ENCODE measurements around the gene GP9. TPM values are rescaled to one million over a fixed set of nuclear protein-coding genes. Genes with fewer than 3 reads are reported as not detected.

The GP9 gene
- total and polyA plus RNA-seq, 3 donors from 2014 or later = 1.4 to 2.1 (median 1.7) TPM

GRCh38 chr3:129033633-129034321 is 26.8 kb upstream of the GP9 start:
- intact Hi-C loops (cut with DNase I; ENCODE audit: low total_unique reads) = no loop called here
- Histone ChIP-seq H3K9me3 (no peaks in the 10 kb centered on the region), H3K4me3 (no peak overlapping the region), H3K27me3 (no peaks in the 10 kb centered on the region), H3K4me1 (no peaks in the 10 kb centered on the region), H3K36me3 (ENCODE audit: low read depth, missing control alignments) (no peaks in the 10 kb centered on the region), H3K27ac (no peak overlapping the region)
- no peak for DNase-seq
- TF ChIP-seq CTCF (IDR thresholded peaks at IDR 0.05) (no peak), POLR2A (IDR thresholded peaks at IDR 0.05) (no peak)
- WGBS, 2 donors = 93 to 94% methylated on average over 6 to 12 of the region's 12 CpGs

- intact Hi-C loops (cut with DNase I; ENCODE audit: low total_unique reads) = no loop called here
- DNase-seq = no peak
- Histone ChIP-seq H3K27ac (no peak overlapping the region), H3K27me3 (no peaks in the 10 kb centered on the region), H3K9me3 (no peaks in the 10 kb centered on the region), H3K4me3 (no peak overlapping the region), H3K4me1 (no peaks in the 10 kb centered on the region), H3K36me3 (ENCODE audit: low read depth, missing control alignments) (no peaks in the 10 kb centered on the region)
- TF ChIP-seq POLR2A (IDR thresholded peaks at IDR 0.05) = no peak
- WGBS, 2 donors = 89 to 90% methylated on average over 6 of the region's 6 CpGs
Measured at GRCh38 chr3:129034642-129035041, 25.9 kb upstream of the GP9 start.

GRCh38 chr3:129035360-129036221 is 25.0 kb upstream of the GP9 start:
- Histone ChIP-seq H3K27me3 (no peaks in the 10 kb centered on the region), H3K4me1 (no peaks in the 10 kb centered on the region), H3K36me3 (ENCODE audit: low read depth, missing control alignments) (no peaks in the 10 kb centered on the region), H3K4me3 (no peak overlapping the region), H3K9me3 (no peaks in the 10 kb centered on the region), H3K27ac (no peak overlapping the region)
- DNase-seq = no peak
- TF ChIP-seq CTCF (IDR thresholded peaks at IDR 0.05) (no peak), POLR2A (IDR thresholded peaks at IDR 0.05) (no peak)
- 88 to 92% methylated on average over 9 to 11 of the region's 11 CpGs for WGBS, 2 donors
- intact Hi-C loops (cut with DNase I; ENCODE audit: low total_unique reads) = no loop called here

GRCh38 chr3:129036222-129037092 is 24.1 kb upstream of the GP9 start:
- no peak for DNase-seq
- Histone ChIP-seq H3K36me3 (ENCODE audit: low read depth, missing control alignments) (no peaks in the 10 kb centered on the region), H3K9me3 (no peaks in the 10 kb centered on the region), H3K4me3 (no peak overlapping the region), H3K27me3 (no peaks in the 10 kb centered on the region), H3K4me1 (no peaks in the 10 kb centered on the region), H3K27ac (no peak overlapping the region)
- WGBS, 2 donors = 88% methylated on average over 7 to 10 of the region's 10 CpGs
- no peak for TF ChIP-seq POLR2A (IDR thresholded peaks at IDR 0.05)
- TF ChIP-seq CTCF (IDR thresholded peaks at IDR 0.05) = no peak
- intact Hi-C loops (cut with DNase I; ENCODE audit: low total_unique reads) = no loop called here

GRCh38 chr3:129037093-129037419 is 23.5 kb upstream of the GP9 start:
- Histone ChIP-seq H3K4me1 (no peaks in the 10 kb centered on the region), H3K36me3 (ENCODE audit: low read depth, missing control alignments) (no peaks in the 10 kb centered on the region), H3K27ac (no peak overlapping the region), H3K9me3 (no peaks in the 10 kb centered on the region), H3K4me3 (no peak overlapping the region), H3K27me3 (no peaks in the 10 kb centered on the region)
- 31 to 92% methylated on average over 2 of the region's 2 CpGs for WGBS, 2 donors
- intact Hi-C loops (cut with DNase I; ENCODE audit: low total_unique reads) = no loop called here
- DNase-seq = no peak
- TF ChIP-seq CTCF (IDR thresholded peaks at IDR 0.05) (no peak), POLR2A (IDR thresholded peaks at IDR 0.05) (no peak)

All from testis (tissue), 3 donors.